Endodermal cell (in vitro differentiated cells): Measurements from ENCODE around the gene RAPGEF1. TPM values are rescaled to one million over a fixed set of nuclear protein-coding genes. Genes with fewer than 3 reads are reported as not detected.
A peak's percentile ranks its signal among the peaks of the same experiment; 100 is the strongest.
"Not testable (repeated sequence)": the region's sequence is repeated elsewhere in the genome, so short reads cannot be mapped to it uniquely, and the experiment has no call there.

Experiments used
- DNase-seq: peaks from one replicate; pipeline ENCODE4 v3.0.0-alpha.2; 2017
- H3K27ac ChIP-seq: 2 replicates; pipeline ENCODE4 v1.5.1; 2013; ENCODE audit warnings: mild to moderate bottlenecking, low read depth, low read length, moderate library complexity
- H3K27me3 ChIP-seq: 2 replicates; pipeline ENCODE4 v1.6.1; 2013; ENCODE audit warnings: mild to moderate bottlenecking, low read length, moderate library complexity; ENCODE audit not compliant: insufficient read depth, control insufficient read depth, poor library complexity, severe bottlenecking
- H3K36me3 ChIP-seq: 2 replicates; pipeline ENCODE4 v1.7.0; 2013; ENCODE audit warnings: mild to moderate bottlenecking, low read length, moderate library complexity; ENCODE audit not compliant: control insufficient read depth, insufficient read depth
- H3K4me1 ChIP-seq: one replicate; pipeline ENCODE4 v1.7.0; 2013; ENCODE audit warnings: low read length; ENCODE audit not compliant: control insufficient read depth, insufficient read depth
- H3K4me3 ChIP-seq: 2 replicates; pipeline ENCODE4 v1.5.1; 2013; ENCODE audit warnings: mild to moderate bottlenecking, low read length, moderate library complexity
- H3K9ac ChIP-seq: 2 replicates; pipeline ENCODE4 v1.6.1; 2013; ENCODE audit warnings: mild to moderate bottlenecking, low read length, moderate library complexity; ENCODE audit not compliant: poor library complexity, severe bottlenecking; ENCODE audit errors: extremely low read depth
- H3K9me3 ChIP-seq: 2 replicates; pipeline ENCODE4 v1.6.1; 2013; ENCODE audit warnings: mild to moderate bottlenecking, low read length, moderate library complexity; ENCODE audit not compliant: control insufficient read depth
- H3K27ac Mint-ChIP-seq: 2 replicates; pipeline ENCODE4 v1.8.0; 2020; ENCODE audit warnings: mixed read lengths
- H3K27me3 Mint-ChIP-seq: 2 replicates; pipeline ENCODE4 v1.8.0; 2021; ENCODE audit warnings: mild to moderate bottlenecking, mixed read lengths; ENCODE audit not compliant: insufficient read depth
- H3K36me3 Mint-ChIP-seq: 2 replicates; pipeline ENCODE4 v1.8.0; 2020; ENCODE audit warnings: low read depth, mixed read lengths
- H3K4me1 Mint-ChIP-seq: 2 replicates; pipeline ENCODE4 v1.8.0; 2020; ENCODE audit warnings: mixed read lengths
- H3K4me3 Mint-ChIP-seq: 2 replicates; pipeline ENCODE4 v1.8.0; 2020; ENCODE audit warnings: mild to moderate bottlenecking, moderate library complexity, mixed read lengths
- H3K9me3 Mint-ChIP-seq: 2 replicates; pipeline ENCODE4 v1.8.0; 2020; ENCODE audit warnings: mild to moderate bottlenecking, mixed read lengths
- WGBS, 2 experiments: methylation state at CpG; one replicate each; pipeline versions ENCODE4 v1.1.5 to v1.1.7; 2013; ENCODE audit warnings: missing lambda C conversion rate in 2 of 2, mixed read lengths in 1 of 2; ENCODE audit not compliant: insufficient coverage in 1 of 2, insufficient read length in 1 of 2; 5-methylcytosine and 5-hydroxymethylcytosine counted together
- total RNA-seq, 2 donors: library from RNA; stranded (reverse); fragmentation: NEBNext Ultra II Directional in 1 of 2; extraction: Animal tissue kit (Norgen Biotek cat#: 25700) in 1 of 2; gene quantifications; 2 replicates in 1 of 2; 3 replicates in 1 of 2; pipeline ENCODE4 v1.2.1, GENCODE V29; 2021
- TF ChIP-seq, protein P1 (sequence below): fragments of 200-600 bp; sonication (generic); conservative IDR thresholded peaks from 2 replicates; pipeline ENCODE4 v1.5.0; 2021; ENCODE audit warnings: antibody characterized with exemption, mild to moderate bottlenecking

Gene RAPGEF1
- total RNA-seq, 2 donors from 2014 or later, result 63.4 to 85.5 TPM

DNA sequence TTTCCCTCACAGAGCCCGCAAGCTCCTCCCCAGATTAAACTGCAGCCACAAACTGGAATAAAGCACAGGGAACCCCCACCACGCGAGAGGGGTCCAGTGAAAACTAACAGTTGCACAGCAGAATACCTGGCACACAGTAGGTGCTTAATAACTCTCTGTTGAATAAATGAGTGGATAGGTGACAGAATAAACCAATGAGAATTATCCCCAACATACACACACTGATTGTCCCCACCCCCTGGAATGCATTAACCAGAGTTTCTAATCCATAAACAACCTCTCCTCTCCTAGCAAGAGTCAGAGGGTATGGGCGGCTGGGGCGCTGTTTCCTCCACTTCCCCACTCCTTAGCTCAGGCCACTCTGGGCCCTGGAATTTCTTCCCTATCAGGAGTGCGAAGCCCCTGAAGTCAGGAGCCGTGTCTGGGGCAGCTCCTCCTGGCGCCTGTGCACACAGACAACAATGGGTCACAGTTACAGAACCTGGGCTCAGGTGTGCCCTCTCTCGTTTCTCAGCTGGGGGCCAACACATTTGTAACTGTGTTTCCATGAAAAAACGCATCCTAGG lies 27.6 kb downstream of the RAPGEF1 start:
- H3K9ac ChIP-seq, result no peak overlapping the region
- Mint-ChIP-seq H3K4me1 (peaks cover 46% of the 10 kb centered on the region), H3K4me3 (peak overlapping the region; percentile 9), H3K36me3 (peaks cover 26% of the 10 kb centered on the region), H3K27ac (peak overlapping the region; percentile 38), H3K9me3 (no peaks in the 10 kb centered on the region), H3K27me3 (no peaks in the 10 kb centered on the region)
- H3K27ac ChIP-seq, result no peak overlapping the region
- H3K36me3 ChIP-seq, result no peaks in the 10 kb centered on the region
- no peaks in the 10 kb centered on the region for H3K9me3 ChIP-seq
- TF ChIP-seq, protein P1, sequence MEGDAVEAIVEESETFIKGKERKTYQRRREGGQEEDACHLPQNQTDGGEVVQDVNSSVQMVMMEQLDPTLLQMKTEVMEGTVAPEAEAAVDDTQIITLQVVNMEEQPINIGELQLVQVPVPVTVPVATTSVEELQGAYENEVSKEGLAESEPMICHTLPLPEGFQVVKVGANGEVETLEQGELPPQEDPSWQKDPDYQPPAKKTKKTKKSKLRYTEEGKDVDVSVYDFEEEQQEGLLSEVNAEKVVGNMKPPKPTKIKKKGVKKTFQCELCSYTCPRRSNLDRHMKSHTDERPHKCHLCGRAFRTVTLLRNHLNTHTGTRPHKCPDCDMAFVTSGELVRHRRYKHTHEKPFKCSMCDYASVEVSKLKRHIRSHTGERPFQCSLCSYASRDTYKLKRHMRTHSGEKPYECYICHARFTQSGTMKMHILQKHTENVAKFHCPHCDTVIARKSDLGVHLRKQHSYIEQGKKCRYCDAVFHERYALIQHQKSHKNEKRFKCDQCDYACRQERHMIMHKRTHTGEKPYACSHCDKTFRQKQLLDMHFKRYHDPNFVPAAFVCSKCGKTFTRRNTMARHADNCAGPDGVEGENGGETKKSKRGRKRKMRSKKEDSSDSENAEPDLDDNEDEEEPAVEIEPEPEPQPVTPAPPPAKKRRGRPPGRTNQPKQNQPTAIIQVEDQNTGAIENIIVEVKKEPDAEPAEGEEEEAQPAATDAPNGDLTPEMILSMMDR, result peak; percentile 27
- H3K4me1 ChIP-seq, result peaks cover 15% of the 10 kb centered on the region
- 86 to 92% methylated on average over 7 to 10 of the region's 10 CpGs for WGBS, 2 experiments
- DNase-seq, result no peak
- H3K27me3 ChIP-seq, result no peaks in the 10 kb centered on the region
- H3K4me3 ChIP-seq, result peak overlapping the region; percentile 14

DNA sequence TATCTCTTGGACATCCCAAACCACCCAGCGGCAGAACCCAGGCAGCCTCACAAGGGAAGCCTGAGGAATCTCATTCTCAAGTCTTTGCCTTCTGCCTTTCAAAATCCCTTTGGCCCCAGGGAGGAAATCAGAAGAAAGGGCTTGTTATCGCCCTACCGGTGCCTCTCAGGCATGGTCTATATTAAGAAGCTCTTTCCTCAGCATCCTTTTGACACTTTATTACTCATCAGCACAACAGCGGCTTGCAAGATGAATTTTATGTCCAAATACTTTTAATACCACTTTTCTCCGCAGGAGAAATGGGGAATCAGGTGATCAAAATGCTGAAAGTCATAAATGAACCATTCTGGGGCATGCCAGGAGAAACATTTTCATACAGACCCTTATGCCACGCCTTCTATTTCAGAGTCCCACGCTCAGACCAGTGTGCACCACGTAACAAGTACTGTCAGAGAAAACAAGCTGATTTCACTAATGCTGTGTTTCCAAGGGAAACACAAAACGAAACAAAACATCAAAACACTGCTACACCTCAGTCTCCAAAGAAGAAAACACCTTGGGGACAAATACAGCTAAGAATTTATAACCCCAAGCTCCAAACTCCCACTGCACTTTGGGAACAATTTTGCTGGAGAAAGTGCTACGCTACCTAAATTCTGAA lies 30.0 kb downstream of the RAPGEF1 start:
- Histone ChIP-seq H3K9ac (no peak overlapping the region), H3K27ac (no peak overlapping the region), H3K4me3 (no peak overlapping the region), H3K36me3 (no peaks in the 10 kb centered on the region), H3K4me1 (peaks cover 15% of the 10 kb centered on the region), H3K9me3 (no peaks in the 10 kb centered on the region), H3K27me3 (no peaks in the 10 kb centered on the region)
- H3K36me3 Mint-ChIP-seq, result peaks cover 12% of the 10 kb centered on the region
- TF ChIP-seq, protein P1, result no peak
- 82 to 86% methylated on average over 5 to 10 of the region's 10 CpGs for WGBS, 2 experiments
- H3K4me3 Mint-ChIP-seq, result no peak overlapping the region
- H3K9me3 Mint-ChIP-seq, result no peaks in the 10 kb centered on the region
- peaks cover 63% of the 10 kb centered on the region for H3K4me1 Mint-ChIP-seq
- no peak for DNase-seq
- no peaks in the 10 kb centered on the region for H3K27me3 Mint-ChIP-seq
- H3K27ac Mint-ChIP-seq, result peak overlapping the region; percentile 82

DNA sequence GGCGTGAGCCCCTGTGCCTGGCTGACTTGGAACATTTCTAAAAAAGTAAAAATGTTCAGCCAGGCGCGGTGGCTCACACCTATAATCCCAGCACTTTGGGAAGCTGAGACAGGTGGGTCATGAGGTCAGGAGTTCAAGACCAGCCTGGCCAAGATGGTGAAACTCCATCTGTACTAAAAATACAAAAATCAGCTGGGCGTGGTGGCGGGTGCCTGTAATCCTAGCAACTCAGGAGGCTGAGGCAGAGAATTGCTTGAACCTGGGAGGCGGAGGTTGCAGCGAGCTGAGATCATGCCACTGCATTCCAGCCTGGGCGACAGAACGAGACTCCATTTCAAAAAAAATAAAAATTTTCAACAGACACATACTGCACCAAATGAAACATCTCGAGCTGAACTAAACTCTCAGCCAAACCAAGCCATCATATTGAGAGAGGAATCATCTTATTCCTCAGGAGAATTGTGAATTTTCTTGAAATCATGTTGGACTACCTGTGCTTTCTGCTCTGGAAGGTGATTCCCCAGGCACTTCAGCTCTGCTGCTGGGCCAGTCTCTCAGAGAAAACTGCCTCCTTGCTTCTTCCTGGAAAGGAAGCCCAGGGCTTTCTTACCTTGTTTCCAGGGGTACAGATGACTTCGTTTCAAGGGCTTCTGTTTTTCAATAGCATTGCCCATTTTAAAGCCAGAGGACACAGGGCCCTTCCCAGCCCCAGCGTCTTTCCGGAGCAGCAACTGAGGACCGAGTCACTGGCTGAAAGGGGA lies 30.7 kb downstream of the RAPGEF1 start:
- H3K27ac Mint-ChIP-seq, result peak overlapping the region; percentile 82
- H3K27me3 ChIP-seq, H3K4me3 ChIP-seq, H3K9me3 Mint-ChIP-seq, H3K36me3 ChIP-seq, H3K4me3 Mint-ChIP-seq, H3K9me3 ChIP-seq, H3K27me3 Mint-ChIP-seq, H3K9ac ChIP-seq, H3K27ac ChIP-seq, DNase-seq, H3K36me3 Mint-ChIP-seq: not testable (repeated sequence)
- H3K4me1 ChIP-seq, result peaks cover 19% of the 10 kb centered on the region
- WGBS, 2 experiments, result 89 to 92% methylated on average over 11 to 14 of the region's 14 CpGs
- H3K4me1 Mint-ChIP-seq, result peaks cover 70% of the 10 kb centered on the region
